Memory B cell (primary cell): ENCODE results near the gene CHCHD6.

ENCODE experiments used
- ATAC-seq: fragments of 150-1000 bp; cut with Tn5 transposase; 2 replicates; pipeline ENCODE4 v1.10.0; 2021; ENCODE audit warnings: low read depth, mild to moderate bottlenecking, moderate library complexity
- DNase-seq, 2 donors: peaks; one replicate each; pipeline ENCODE4 v3.0.0; 2022; ENCODE audit warnings: low spot score in 2 of 2
- H3K27ac Mint-ChIP-seq: one replicate; pipeline ENCODE4 v1.8.0; 2022; ENCODE audit warnings: mild to moderate bottlenecking, moderate library complexity, mixed read lengths
- H3K27me3 Mint-ChIP-seq: one replicate; pipeline ENCODE4 v1.8.0; 2022; ENCODE audit warnings: mixed read lengths
- H3K36me3 Mint-ChIP-seq: one replicate; pipeline ENCODE4 v1.8.0; 2022; ENCODE audit warnings: mild to moderate bottlenecking, mixed read lengths
- H3K4me1 Mint-ChIP-seq: one replicate; pipeline ENCODE4 v1.8.0; 2022; ENCODE audit warnings: mixed read lengths
- H3K4me3 Mint-ChIP-seq: one replicate; pipeline ENCODE4 v1.8.0; 2022; ENCODE audit warnings: mild to moderate bottlenecking, moderate library complexity, mixed read lengths
- H3K9me3 Mint-ChIP-seq: one replicate; pipeline ENCODE4 v1.8.0; 2022; ENCODE audit warnings: mixed read lengths

Gene CHCHD6

GRCh38 chr3:126679318-126679751 is 24.7 kb upstream of the CHCHD6 start:
- peak overlapping the region; percentile 82 for H3K4me3 Mint-ChIP-seq
- H3K4me1 Mint-ChIP-seq = peaks cover 5% of the 10 kb centered on the region
- ATAC-seq (peak; percentile 78), DNase-seq (peak; percentile 78 to 94)
- H3K9me3 Mint-ChIP-seq = no peaks in the 10 kb centered on the region
- H3K27ac Mint-ChIP-seq = peak overlapping the region; percentile 62
- peaks cover 2% of the 10 kb centered on the region for H3K36me3 Mint-ChIP-seq
- no peaks in the 10 kb centered on the region for H3K27me3 Mint-ChIP-seq

- Mint-ChIP-seq H3K4me1 (peaks cover 5% of the 10 kb centered on the region), H3K4me3 (no peak overlapping the region), H3K36me3 (no peaks in the 10 kb centered on the region), H3K27me3 (peaks cover 1% of the 10 kb centered on the region), H3K27ac (no peak overlapping the region), H3K9me3 (no peaks in the 10 kb centered on the region)
- ATAC-seq = no peak
- peak in 1 of 2 donors; percentile 8 for DNase-seq
Measured at GRCh38 chr3:126679831-126680666, 24.0 kb upstream of the CHCHD6 start.

GRCh38 chr3:126680667-126681055 is 23.4 kb upstream of the CHCHD6 start:
- Mint-ChIP-seq H3K9me3 (no peaks in the 10 kb centered on the region), H3K27ac (no peak overlapping the region), H3K4me1 (peaks cover 5% of the 10 kb centered on the region)

DNA sequence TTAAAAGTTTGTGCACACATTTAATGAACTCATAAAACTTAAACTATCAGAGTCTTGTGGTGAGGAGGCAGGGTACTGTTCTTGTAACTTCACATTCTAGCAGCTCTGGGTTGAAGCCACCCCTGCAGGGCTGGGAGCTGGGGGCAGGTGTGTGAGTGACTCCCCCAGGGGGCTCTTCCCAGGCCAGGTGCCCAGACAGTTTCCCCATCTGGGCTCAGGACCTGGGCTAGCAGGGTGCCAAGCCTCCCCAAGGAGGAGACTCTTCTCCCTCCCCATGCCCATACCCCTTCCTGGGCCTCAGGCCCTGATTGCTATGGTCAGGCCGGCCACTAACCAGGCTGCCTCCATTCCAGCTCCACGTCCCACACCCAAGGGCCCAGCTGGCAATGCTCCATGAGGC is 22.0 kb upstream of the CHCHD6 start:
- no peak overlapping the region for H3K27ac Mint-ChIP-seq
- peaks cover 5% of the 10 kb centered on the region for H3K4me1 Mint-ChIP-seq
- H3K9me3 Mint-ChIP-seq = no peaks in the 10 kb centered on the region
- ATAC-seq (no peak), DNase-seq (peak in 1 of 2 donors; percentile 7)
- no peaks in the 10 kb centered on the region for H3K36me3 Mint-ChIP-seq
- H3K27me3 Mint-ChIP-seq = peaks cover 3% of the 10 kb centered on the region
- no peak overlapping the region for H3K4me3 Mint-ChIP-seq

More at GRCh38 chr3:126680667-126681055, 23.4 kb upstream of the CHCHD6 start:
- peak in 1 of 2 donors; percentile 5 for DNase-seq
- no peak overlapping the region for H3K4me3 Mint-ChIP-seq
- H3K36me3 Mint-ChIP-seq = no peaks in the 10 kb centered on the region
- peaks cover 1% of the 10 kb centered on the region for H3K27me3 Mint-ChIP-seq
- ATAC-seq = no peak

GRCh38 chr3:126683069-126683468 is 21.0 kb upstream of the CHCHD6 start:
- peaks cover 5% of the 10 kb centered on the region for H3K27me3 Mint-ChIP-seq
- ATAC-seq = no peak
- H3K4me1 Mint-ChIP-seq = peaks cover 3% of the 10 kb centered on the region
- H3K27ac Mint-ChIP-seq = no peak overlapping the region
- H3K4me3 Mint-ChIP-seq = no peak overlapping the region
- no peaks in the 10 kb centered on the region for H3K9me3 Mint-ChIP-seq
- no peaks in the 10 kb centered on the region for H3K36me3 Mint-ChIP-seq
- no peak for DNase-seq

- Mint-ChIP-seq H3K4me3 (no peak overlapping the region), H3K36me3 (no peaks in the 10 kb centered on the region), H3K4me1 (no peaks in the 10 kb centered on the region), H3K9me3 (no peaks in the 10 kb centered on the region), H3K27ac (no peak overlapping the region), H3K27me3 (peaks cover 5% of the 10 kb centered on the region)
- DNase-seq (peak in 1 of 2 donors; percentile 7), ATAC-seq (no peak)
Measured at GRCh38 chr3:126684218-126684751, 19.8 kb upstream of the CHCHD6 start.

- H3K36me3 Mint-ChIP-seq = no peaks in the 10 kb centered on the region
- H3K4me1 Mint-ChIP-seq = no peaks in the 10 kb centered on the region
- peaks cover 5% of the 10 kb centered on the region for H3K27me3 Mint-ChIP-seq
- no peak overlapping the region for H3K4me3 Mint-ChIP-seq
- H3K27ac Mint-ChIP-seq = no peak overlapping the region
- no peaks in the 10 kb centered on the region for H3K9me3 Mint-ChIP-seq
- DNase-seq = peak in 1 of 2 donors; percentile 4
- no peak for ATAC-seq
Measured at GRCh38 chr3:126685021-126685420, 19.0 kb upstream of the CHCHD6 start.

DNA sequence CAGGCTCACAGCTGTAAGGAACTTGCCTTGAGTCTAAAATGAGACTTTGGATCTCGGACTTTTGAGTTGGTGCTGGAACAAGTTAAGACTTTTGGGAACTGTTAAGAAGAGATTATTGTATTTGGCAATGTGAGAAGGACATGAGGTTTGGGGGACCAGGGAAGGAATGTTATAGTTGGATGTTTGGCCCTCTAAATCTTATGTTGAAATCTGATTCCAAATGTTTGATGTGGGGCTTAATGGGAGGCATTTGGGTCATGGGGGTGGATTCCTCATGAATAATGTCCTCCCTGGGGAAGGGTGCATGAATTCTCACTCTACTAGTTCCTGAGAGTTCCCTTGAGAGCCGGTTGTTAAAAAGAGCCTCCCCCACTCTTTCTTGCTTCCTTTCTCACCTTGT is 18.5 kb upstream of the CHCHD6 start:
- Mint-ChIP-seq H3K4me3 (no peak overlapping the region), H3K27ac (no peak overlapping the region), H3K36me3 (no peaks in the 10 kb centered on the region), H3K9me3 (no peaks in the 10 kb centered on the region), H3K27me3 (peaks cover 5% of the 10 kb centered on the region), H3K4me1 (no peaks in the 10 kb centered on the region)
- ATAC-seq = no peak
- DNase-seq = no peak

DNA sequence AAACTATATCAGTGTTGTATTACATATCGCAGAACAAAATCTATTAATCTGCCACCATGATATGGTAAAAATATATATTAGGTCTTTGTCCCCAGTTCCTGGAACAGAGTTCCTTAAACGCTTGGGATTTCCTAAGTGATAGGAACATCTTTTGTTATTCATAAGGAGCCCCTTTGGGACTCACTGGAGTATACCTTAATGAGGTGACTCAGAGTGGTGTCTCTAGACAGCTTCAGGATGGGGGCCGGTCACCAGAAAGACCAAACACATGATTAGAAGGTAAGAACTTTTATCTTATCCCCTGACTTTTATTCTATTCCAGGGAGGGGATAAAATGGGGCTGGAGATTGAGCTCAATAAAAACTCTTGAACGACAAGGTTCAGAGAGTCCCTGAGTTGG is 12.3 kb upstream of the CHCHD6 start:
- Mint-ChIP-seq H3K27me3 (peaks cover 18% of the 10 kb centered on the region), H3K9me3 (no peaks in the 10 kb centered on the region), H3K27ac (no peak overlapping the region), H3K4me3 (no peak overlapping the region), H3K36me3 (no peaks in the 10 kb centered on the region), H3K4me1 (no peaks in the 10 kb centered on the region)
- DNase-seq (no peak), ATAC-seq (no peak)

DNA sequence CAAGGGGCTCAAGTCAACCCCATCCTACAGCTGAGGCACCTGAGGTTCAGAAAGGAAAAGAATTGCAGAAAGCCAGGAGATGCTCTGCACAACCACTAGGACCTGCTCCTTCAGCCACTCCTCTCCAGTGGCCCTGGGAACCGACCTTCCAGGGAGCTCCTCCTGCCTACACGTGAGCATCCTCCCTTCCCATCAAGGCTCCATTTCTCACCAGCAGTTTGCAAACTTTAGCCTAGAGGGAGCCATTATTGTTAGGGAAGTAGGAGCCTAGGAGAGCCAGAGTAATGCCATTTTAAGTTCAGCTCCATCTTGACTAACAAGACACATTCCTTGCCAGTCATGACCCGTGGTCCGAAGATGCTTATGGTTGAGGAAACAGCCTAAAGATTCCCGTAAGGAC is 11.2 kb upstream of the CHCHD6 start:
- DNase-seq (peak in 1 of 2 donors; percentile 3), ATAC-seq (no peak)
- Mint-ChIP-seq H3K4me1 (no peaks in the 10 kb centered on the region), H3K9me3 (no peaks in the 10 kb centered on the region), H3K27me3 (peaks cover 20% of the 10 kb centered on the region), H3K36me3 (no peaks in the 10 kb centered on the region), H3K4me3 (no peak overlapping the region), H3K27ac (no peak overlapping the region)

DNA sequence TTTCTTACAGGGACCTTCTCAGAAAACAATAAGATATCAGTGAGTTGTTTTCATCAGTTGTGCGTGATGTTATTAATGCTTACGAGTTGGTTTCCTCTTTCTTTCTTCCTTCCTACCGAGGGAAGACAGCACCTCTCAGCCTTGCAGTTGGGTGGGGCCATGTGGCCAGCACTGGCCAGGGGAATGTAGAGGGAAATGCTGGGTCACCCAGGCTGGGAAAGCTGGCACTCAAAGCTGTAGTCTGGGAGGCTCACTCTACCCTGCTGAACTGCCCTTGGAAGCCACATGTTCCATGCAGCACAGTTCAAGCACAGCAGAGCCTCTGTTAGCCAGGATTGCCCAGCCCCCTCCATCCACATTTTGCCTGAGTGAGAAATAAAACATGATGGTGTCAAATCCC is 10.1 kb upstream of the CHCHD6 start:
- no peaks in the 10 kb centered on the region for H3K4me1 Mint-ChIP-seq
- DNase-seq (no peak), ATAC-seq (no peak)
- no peak overlapping the region for H3K27ac Mint-ChIP-seq
- no peaks in the 10 kb centered on the region for H3K36me3 Mint-ChIP-seq
- peaks cover 23% of the 10 kb centered on the region for H3K27me3 Mint-ChIP-seq
- H3K4me3 Mint-ChIP-seq = no peak overlapping the region
- H3K9me3 Mint-ChIP-seq = no peaks in the 10 kb centered on the region

DNA sequence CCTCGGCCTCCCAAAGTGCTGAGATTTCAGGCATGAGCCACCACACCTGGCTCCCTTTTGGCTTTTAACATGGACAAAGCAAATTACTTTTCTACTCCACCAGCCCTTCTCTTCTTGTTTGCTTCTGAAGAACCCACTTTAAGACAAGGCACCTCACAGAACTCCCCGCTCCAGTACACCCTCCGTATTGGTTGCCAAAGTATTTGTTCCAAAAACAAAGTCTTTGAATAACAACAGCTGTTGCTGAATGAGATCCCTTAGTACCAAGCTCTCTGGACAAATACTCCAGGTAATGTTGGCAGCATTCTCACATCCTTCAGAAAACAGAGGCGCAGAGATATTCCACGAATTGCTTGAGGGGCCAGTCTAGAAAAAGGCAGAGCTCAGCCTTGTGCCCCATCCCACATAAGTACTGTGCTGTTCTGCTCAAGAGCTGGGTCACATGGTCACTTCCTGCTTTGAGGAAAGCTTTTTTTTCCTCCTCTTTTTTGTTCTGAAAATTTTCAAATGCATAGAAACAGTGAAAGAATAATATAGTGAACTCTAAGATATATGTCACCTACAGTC is 7.3 kb upstream of the CHCHD6 start:
- ATAC-seq (no peak), DNase-seq (peak in 1 of 2 donors; percentile 3)
- H3K4me3 Mint-ChIP-seq = no peak overlapping the region
- H3K27me3 Mint-ChIP-seq = peaks cover 27% of the 10 kb centered on the region
- no peak overlapping the region for H3K27ac Mint-ChIP-seq
- no peaks in the 10 kb centered on the region for H3K36me3 Mint-ChIP-seq
- H3K4me1 Mint-ChIP-seq = no peaks in the 10 kb centered on the region
- H3K9me3 Mint-ChIP-seq = no peaks in the 10 kb centered on the region

- H3K27ac Mint-ChIP-seq = no peak overlapping the region
- peaks cover 23% of the 10 kb centered on the region for H3K27me3 Mint-ChIP-seq
- no peaks in the 10 kb centered on the region for H3K36me3 Mint-ChIP-seq
- ATAC-seq (no peak), DNase-seq (no peak)
- no peak overlapping the region for H3K4me3 Mint-ChIP-seq
- H3K4me1 Mint-ChIP-seq = peaks cover 8% of the 10 kb centered on the region
- H3K9me3 Mint-ChIP-seq = no peaks in the 10 kb centered on the region
Measured at GRCh38 chr3:126699011-126699410, 5.0 kb upstream of the CHCHD6 start.

GRCh38 chr3:126704494-126705214 is 614 bp downstream of the CHCHD6 start:
- H3K36me3 Mint-ChIP-seq = peaks cover 3% of the 10 kb centered on the region
- no peak for DNase-seq
- peak overlapping the region; percentile 87 for H3K27ac Mint-ChIP-seq
- H3K9me3 Mint-ChIP-seq = no peaks in the 10 kb centered on the region
- no peak for ATAC-seq
- peaks cover 5% of the 10 kb centered on the region for H3K27me3 Mint-ChIP-seq
- peaks cover 17% of the 10 kb centered on the region for H3K4me1 Mint-ChIP-seq
- peak overlapping the region; percentile 98 for H3K4me3 Mint-ChIP-seq
